Measurements from ENCODE around the gene HIGD1A. TPM values are rescaled to one million over a fixed set of nuclear protein-coding genes. Genes with fewer than 3 reads are reported as not detected.

Gene HIGD1A
- total and polyA plus RNA-seq, 12 donors: 62.4 to 324 (median 120) TPM

- peak in 2 of 7 donors; percentile 15 to 31 for DNase-seq
- Histone ChIP-seq H3K9me3 (replicated peaks in 1 of 3) (no peaks in the 10 kb centered on the region), H3K4me1 (replicated peaks in 1 of 2) (no peaks in the 10 kb centered on the region), H3K4me3 (no peak overlapping the region), H3K27me3 (no peaks in the 10 kb centered on the region), H3K36me3 (replicated peaks in 1 of 2) (no peaks in the 10 kb centered on the region), H3K27ac (no peak overlapping the region)
- TF ChIP-seq POLR2A (IDR thresholded peaks at IDR 0.05) (no peak), CTCF (IDR thresholded peaks at IDR 0.05) (no peak)
- intact Hi-C loops (cut with DNase I): loop anchor here in 1 of 2 donors (10.0 kb wide), 1 partner anchor 163 kb away; the partner anchor contains the start of gene SEC22C
- WGBS, 4 donors: 59 to 75% (median 64%) methylated on average over 6 of the region's 6 CpGs
These were observed 56.7 kb downstream of the HIGD1A start for GRCh38 chr3:42747581-42747980.

GRCh38 chr3:42746455-42747450 is 57.5 kb downstream of the HIGD1A start:
- Histone ChIP-seq H3K4me3 (no peak overlapping the region), H3K27me3 (no peaks in the 10 kb centered on the region), H3K9me3 (replicated peaks in 1 of 3) (no peaks in the 10 kb centered on the region), H3K36me3 (replicated peaks in 1 of 2) (no peaks in the 10 kb centered on the region), H3K4me1 (replicated peaks in 1 of 2) (no peaks in the 10 kb centered on the region), H3K27ac (peak overlapping the region in 2 of 5 donors; percentile 7 to 21)
- TF ChIP-seq CTCF (IDR thresholded peaks at IDR 0.05) (no peak), POLR2A (IDR thresholded peaks at IDR 0.05) (no peak)
- peak in 1 of 7 donors; percentile 56 for DNase-seq
- intact Hi-C loops (cut with DNase I): loop anchor here in 1 of 2 donors (10.0 kb wide), 1 partner anchor 162 kb away; the partner anchor contains the start of gene SEC22C
- 84 to 89% (median 87%) methylated on average over 9 to 11 of the region's 11 CpGs for WGBS, 4 donors

DNA sequence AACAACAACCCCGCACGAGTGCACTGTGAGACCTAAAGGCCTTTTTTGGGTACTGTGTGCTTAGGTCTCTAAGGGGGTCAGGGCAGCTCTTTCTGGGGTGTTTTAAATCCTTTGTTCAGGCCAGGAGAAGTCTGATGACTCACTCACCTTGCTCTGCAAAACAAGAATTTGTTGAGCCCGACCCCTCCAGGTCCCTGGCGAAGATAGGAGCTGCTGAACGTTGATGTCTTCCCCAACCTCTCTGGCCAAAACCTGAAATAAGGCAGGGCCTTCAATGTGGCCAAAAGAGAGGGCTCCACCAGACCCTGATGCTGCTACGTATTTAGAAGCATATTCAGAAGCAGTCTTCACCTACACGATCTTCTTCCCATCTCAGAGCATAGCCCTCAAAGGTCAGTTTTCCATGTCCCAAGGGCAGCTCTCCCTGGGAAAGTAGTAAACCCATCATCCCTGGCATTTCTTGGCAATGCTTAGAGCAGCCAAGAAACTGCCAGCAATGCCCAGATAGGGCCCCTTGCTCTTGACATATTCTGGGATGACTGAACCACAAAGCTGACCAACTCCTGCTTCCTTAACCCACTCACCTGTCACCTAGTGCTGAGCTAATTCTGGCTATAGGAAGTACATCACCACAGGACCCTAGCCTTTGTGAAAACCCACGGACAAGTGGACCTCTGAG is 58.4 kb downstream of the HIGD1A start:
- intact Hi-C loops (cut with DNase I): loop anchor here in 1 of 2 donors (10.0 kb wide), 1 partner anchor 161 kb away; the partner anchor contains the start of gene SEC22C
- TF ChIP-seq POLR2A (IDR thresholded peaks at IDR 0.05) (no peak), CTCF (IDR thresholded peaks at IDR 0.05) (no peak)
- Histone ChIP-seq H3K27me3 (no peaks in the 10 kb centered on the region), H3K4me3 (no peak overlapping the region), H3K27ac (peak overlapping the region in 2 of 5 donors; percentile 7 to 21), H3K9me3 (replicated peaks in 1 of 3) (no peaks in the 10 kb centered on the region), H3K36me3 (replicated peaks in 1 of 2) (no peaks in the 10 kb centered on the region), H3K4me1 (replicated peaks in 1 of 2) (no peaks in the 10 kb centered on the region)
- no peak for DNase-seq
- 76 to 87% (median 83%) methylated on average over 8 of the region's 8 CpGs for WGBS, 4 donors

- Histone ChIP-seq H3K27ac (no peak overlapping the region), H3K4me3 (no peak overlapping the region), H3K9me3 (replicated peaks in 1 of 3) (no peaks in the 10 kb centered on the region), H3K36me3 (replicated peaks in 1 of 2) (no peaks in the 10 kb centered on the region), H3K4me1 (replicated peaks in 1 of 2) (no peaks in the 10 kb centered on the region), H3K27me3 (no peaks in the 10 kb centered on the region)
- intact Hi-C loops (cut with DNase I): loop anchor here in 1 of 2 donors (10.0 kb wide), 1 partner anchor 161 kb away; the partner anchor contains the start of gene SEC22C
- TF ChIP-seq POLR2A (IDR thresholded peaks at IDR 0.05) (no peak), CTCF (IDR thresholded peaks at IDR 0.05) (no peak)
- no peak for DNase-seq
- WGBS, 4 donors: 82 to 93% (median 91%) methylated on average over 3 of the region's 3 CpGs
These were observed 59.0 kb downstream of the HIGD1A start for GRCh38 chr3:42745291-42745745.
